Measurements from ENCODE around the gene MPEG1.
A peak's percentile ranks its signal among the peaks of the same experiment; 100 is the strongest.

The MPEG1 gene

DNA sequence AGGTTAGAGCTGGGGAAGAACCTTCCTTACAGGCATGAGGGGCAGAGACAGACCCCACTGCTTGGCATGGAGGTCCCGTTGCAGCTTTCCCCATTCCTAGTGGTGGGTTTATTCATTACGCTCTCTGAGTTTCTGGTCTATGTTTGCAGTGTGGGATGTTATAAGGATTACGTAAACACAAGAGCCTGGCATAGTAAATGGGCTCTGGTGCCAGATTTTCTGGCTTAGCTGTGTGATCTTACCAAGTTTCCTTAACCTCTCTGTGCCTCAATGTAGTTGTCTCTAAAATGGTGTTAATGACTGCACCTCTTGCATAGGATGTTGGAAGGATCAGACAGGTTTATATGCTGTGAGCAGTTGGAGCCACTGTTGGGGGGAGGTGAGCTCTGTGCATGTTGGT is 25.7 kb downstream of the MPEG1 start:
- no peak for DNase-seq (ENCODE audit: low spot score)

DNA sequence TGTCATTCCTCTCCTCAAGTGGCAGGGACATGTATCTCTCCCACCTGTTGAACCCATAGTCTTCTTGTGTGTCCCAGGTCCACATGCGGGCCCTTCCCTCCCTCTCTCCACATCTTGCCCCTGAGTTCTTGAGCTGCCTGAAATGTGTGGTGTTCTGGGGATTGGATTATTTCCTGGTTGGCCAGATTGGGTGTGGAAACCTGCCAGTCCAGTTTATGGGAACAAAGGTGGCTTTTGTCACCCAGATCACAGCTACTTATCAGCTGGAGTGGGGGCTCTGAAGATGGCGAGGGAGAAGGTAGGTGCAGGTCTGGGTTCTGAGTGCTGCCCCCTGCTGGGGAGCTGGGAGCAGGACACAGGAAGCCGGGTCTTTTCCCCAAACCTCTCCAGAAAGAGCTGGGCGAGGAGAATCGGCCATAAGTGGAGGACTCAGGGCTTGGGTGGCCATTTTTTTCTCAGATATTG is 26.6 kb downstream of the MPEG1 start:
- DNase-seq (ENCODE audit: low spot score), result peak; percentile 72

DNA sequence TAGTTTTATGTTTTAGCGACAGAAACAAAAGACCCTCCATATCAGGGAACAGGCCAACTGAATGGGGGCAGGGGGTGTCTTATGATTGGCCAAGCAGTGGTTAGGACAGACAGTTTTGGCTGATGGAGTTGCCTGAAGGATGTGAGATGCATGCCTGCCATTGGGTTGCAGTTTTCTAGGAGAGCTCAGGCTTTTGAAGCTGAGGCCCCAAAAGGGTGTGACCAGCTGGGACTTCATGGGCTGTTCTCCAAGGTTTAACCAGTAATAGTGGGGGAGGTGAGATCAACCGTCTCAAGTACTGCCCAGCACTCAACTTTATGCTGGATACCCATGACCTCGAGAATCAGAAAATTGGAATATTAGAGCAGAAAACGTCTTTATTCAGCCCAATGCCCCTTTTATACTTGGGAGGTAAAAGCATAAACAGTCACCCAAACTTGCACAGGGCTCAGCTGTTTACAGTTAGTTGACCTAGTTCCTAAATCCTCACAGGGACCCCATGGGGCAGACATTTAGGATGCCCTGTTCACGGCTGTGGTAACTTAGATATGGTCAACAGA is 27.3 kb downstream of the MPEG1 start:
- no peak for DNase-seq (ENCODE audit: low spot score)

DNA sequence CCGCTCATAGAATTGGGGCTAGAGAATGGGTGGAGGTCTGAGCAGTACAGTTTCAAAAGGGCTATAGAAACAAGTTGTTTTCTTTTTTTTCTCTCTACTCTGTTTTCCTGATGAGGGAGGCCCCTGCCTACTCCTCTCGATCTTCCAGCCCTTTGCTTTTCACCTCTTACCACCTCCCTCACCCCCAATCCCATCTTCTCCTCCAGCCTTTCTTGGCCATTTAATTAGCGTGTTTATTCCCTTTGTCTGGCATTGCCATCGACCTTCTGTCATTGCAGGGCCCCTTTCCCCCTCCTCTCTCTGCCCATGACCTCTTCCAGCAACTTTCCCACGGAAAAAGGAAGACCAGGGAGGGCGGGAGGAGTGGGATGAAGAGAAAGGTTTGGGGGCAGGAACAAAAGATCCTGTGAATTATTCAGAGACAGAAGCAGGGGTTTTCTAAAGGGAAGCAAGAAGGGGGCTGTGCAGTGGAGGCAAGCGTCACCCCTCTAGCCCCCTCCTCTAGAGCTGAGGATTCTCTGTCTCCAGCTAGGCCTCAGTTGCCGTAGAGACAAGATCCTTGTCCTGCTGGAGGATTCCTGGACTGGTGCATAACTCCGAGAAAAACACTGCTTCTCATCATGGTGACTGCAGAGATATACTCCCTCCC is 27.9 kb downstream of the MPEG1 start:
- DNase-seq (ENCODE audit: low spot score), result no peak

DNA sequence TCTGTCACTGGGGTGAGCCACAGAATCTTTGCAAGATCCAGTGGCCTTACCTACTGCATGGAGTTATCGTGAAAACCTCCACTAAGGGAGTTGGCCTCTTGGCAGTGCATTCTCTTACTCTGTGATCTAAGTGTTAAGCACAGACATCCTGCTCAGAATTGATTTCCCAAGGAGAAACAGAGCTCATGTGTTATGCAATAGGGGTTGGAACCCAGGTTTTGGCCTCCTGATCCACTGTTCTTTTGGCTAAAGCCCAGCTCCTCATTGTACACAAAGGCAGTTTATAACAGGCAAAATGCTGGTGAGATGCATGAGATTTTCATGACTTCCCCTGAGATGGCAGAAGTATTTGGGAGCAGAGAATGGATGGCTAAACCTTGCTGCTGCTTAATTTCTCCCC is 29.0 kb downstream of the MPEG1 start:
- DNase-seq (ENCODE audit: low spot score), result no peak

DNA sequence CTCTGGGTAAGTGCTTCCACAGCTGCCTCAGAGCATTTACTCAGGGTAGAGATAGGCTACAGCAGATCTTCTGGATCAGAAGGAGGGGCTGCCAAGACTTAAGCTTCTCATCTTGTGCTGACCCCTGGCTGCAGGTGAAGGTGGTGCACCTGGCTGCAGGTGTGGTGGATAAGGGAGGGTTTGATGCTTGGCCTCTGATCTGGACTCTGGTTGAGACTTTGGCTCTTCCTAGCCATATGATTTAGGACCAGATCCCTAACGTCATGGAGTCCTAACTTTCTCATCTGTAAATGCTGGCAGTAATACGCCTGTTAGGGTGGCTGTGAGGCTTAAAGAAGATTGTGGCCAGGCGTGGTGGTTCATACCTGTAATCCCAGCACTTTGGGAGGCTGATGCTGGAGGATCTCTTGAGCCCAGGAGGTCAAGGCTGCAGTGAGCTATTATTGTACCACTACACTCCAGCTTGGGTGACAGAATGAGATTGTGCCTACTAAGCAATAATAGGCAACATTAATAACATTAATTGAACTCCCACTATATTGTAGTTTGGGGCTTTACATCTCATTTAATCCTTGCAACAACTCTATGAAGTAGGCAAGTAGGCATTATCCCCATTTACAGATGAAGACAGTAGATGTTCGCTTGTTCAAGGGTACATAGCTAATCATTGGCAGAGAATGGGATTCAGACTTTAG is 30.1 kb downstream of the MPEG1 start:
- DNase-seq (ENCODE audit: low spot score), result no peak

DNA sequence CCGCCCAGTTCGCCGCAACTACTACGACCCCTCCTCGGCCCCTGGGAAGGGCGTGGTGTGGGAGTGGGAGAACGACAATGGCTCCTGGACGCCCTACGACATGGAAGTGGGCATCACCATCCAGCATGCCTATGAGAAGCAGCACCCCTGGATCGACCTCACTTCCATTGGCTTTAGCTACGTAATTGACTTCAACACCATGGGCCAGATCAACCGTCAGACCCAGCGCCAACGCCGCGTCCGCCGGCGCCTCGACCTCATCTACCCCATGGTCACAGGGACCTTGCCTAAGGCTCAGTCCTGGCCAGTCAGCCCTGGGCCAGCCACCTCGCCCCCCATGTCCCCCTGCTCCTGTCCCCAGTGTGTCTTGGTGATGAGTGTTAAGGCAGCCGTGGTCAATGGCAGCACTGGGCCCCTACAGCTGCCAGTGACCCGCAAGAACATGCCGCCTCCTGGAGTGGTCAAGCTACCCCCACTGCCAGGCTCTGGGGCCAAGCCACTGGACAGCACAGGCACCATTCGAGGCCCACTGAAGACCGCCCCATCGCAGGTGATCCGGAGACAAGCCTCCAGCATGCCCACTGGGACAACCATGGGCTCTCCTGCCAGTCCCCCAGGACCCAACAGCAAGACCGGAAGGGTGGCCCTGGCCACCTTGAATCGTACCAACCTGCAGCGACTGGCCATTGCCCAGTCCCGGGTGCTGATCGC is 30.8 kb downstream of the MPEG1 start:
- DNase-seq (ENCODE audit: low spot score), result no peak

DNA sequence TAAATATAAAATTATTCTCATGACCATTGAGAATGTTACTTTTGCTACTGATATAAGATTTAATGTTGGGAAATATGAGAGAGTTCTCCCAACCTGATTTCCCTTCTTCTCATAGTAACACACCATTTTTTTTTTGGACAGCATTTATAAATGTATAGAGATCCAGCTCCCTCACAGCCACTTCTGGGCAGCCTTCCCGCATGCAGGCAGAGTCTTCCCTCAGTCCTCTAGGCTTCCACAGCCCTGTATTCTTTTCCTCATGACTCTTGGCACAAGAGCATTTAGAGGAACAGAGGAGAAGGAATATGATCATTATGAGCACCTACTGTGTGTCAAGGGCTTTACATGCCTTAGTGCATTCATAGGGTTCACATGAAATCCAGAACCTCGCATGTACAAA is 31.8 kb downstream of the MPEG1 start:
- DNase-seq (ENCODE audit: low spot score), result no peak

DNA sequence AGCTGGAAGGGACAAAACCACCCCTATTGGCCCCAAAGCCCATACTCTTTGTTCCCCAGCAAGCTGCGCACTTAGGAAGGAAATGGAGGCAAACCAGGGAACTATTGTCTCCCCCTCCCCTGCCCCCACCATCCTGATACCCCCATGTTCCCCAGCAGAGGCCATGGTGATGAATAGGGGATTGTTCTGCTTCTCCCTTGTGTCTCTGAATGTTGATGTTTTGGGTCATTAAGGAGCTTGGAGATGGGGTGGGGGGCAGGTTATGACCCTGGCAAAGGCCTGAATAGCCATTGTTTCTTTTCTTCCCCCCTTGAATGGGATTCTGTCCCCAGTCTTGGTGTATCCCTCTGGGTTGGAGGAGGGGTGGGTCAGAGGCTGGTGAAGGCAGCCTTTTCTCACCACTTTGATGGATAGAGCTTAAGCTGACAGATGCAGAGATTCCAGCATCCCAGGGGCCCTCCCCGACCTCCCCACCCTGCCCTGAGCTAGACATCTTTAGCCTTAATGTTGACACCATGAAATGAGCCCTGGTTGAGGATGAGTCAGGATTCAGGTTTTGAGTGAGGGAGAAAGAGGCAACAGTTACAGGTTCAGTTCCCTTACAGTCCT is 32.5 kb downstream of the MPEG1 start:
- no peak for DNase-seq (ENCODE audit: low spot score)

DNA sequence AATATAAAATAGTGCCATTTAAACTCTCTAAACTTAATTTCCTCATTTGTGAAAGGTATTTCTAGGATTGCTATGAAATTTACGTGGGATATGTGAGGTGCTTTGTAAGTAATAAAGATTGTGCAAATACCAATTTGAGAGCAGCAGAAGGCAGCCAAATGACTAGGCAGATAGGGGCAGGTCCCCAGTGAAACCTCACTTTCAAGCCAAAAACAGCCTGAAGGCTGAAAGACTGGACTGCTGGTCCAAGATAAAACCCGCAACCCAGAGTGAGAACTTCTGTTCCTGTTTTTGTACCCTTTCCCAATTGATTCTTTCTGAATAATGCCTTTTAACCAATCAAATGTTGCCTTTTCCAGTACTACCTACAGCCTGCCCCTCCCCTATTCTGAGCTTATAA is 33.6 kb downstream of the MPEG1 start:
- DNase-seq (ENCODE audit: low spot score), result no peak

DNA sequence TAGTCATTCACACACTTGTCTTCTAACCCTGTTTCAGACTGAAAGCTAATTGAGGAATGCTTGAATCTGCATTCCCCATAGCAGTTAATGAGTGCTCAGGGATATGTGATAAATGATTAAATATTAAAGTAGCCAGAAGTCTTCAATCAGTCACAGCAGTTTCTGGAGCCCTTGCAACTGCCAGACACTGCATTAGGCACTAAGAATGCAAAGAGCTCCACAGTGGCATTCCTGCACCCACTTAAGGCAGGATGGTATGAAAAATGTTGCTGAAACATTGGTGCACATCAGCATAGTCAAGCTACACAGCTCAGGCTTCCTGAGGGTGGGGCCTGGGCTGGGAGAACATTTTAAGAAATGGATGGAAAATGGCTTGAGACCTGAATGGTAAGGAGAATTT is 34.3 kb downstream of the MPEG1 start:
- no peak for DNase-seq (ENCODE audit: low spot score)

DNA sequence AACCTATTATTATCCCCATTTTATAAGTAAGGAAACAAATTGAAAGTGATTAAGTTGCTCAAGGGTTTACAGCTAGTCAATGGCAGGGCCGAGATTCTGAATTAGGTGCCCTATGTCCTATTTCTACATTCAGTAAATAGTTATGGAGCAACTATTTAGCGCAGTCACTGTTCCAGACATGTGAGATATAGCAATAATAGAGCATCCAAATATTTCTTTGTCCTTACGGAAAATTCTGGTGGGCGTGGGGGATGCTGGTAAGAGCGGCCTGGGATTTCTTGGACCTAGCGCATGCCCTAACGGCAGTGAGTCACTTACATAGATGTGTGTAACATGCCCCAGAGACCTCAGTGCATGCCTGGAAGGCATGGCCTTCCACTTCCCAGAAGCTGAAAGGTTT is 36.4 kb downstream of the MPEG1 start:
- DNase-seq (ENCODE audit: low spot score), result no peak

DNA sequence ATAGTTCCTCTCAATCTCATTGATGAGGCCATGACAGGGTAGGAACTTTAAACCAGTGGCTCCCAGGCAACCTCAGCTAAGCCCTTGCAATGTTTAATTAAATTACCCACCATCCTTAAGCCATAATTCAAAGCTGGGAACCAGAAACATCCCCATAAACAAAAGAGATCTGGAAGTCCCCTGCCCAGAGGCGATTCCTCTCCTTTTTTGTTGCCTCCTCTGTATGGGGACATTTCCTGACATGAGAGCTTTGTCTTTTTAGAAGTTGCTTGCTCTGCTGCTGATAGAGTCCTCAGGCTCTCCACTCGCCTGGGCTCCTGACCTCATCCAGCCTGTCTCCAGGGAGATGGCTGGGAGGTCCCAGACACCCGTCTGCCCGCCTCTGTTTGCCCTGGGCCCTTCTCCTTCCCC is 37.6 kb downstream of the MPEG1 start:
- no peak for DNase-seq (ENCODE audit: low spot score)

DNA sequence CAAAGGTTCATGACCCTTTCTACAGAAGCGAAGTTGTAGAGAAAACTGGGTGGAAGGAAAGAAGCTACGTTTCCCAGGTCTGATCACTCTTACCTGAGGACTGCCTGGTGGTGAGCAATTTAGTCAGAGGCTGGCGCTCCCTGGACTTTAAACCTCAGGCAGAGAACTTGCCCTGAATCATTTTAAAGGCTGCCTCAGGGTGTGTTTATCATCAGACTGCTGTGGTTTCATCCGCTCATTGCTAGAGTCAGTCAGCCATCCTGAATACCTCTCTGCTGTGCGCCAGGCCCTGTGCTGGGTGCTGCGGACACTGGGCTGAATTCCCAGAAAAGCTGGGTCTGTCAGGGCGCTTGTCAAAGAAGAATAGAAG is 38.1 kb downstream of the MPEG1 start:
- no peak for DNase-seq (ENCODE audit: low spot score)

DNA sequence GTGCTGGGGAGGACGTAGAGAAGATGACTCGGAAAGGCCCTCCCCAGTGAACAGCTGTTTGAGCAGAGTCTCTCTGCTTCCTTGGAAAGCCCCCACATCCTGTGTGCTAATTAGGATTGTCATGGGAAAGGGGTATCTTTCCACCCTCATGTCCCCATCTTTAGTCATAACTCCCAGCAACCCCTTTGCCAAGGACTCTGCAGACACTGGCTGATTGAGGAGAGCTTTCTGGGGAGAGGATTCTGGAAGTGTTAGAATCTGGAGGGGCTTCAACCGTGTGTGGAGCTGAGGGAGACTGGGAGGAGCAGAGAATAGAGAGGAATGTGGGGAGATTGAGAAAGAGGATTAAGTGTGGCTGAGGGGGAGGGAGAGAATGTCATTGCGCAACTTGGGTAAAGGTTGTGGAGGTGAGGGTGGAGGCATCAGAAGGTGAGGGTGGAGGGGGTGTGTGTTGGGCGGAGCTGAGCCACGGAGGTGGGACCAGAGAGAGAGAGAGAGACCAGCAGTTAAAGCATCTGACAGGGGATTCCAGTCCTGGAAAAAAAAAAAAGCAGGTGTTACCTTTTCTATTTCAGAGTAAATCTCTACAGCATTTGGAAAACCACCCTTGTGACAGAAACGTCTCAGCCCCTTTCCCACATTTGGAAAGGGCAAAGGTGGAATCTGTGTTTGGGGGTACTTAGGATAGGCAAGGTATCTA is 38.6 kb downstream of the MPEG1 start:
- no peak for DNase-seq (ENCODE audit: low spot score)

DNA sequence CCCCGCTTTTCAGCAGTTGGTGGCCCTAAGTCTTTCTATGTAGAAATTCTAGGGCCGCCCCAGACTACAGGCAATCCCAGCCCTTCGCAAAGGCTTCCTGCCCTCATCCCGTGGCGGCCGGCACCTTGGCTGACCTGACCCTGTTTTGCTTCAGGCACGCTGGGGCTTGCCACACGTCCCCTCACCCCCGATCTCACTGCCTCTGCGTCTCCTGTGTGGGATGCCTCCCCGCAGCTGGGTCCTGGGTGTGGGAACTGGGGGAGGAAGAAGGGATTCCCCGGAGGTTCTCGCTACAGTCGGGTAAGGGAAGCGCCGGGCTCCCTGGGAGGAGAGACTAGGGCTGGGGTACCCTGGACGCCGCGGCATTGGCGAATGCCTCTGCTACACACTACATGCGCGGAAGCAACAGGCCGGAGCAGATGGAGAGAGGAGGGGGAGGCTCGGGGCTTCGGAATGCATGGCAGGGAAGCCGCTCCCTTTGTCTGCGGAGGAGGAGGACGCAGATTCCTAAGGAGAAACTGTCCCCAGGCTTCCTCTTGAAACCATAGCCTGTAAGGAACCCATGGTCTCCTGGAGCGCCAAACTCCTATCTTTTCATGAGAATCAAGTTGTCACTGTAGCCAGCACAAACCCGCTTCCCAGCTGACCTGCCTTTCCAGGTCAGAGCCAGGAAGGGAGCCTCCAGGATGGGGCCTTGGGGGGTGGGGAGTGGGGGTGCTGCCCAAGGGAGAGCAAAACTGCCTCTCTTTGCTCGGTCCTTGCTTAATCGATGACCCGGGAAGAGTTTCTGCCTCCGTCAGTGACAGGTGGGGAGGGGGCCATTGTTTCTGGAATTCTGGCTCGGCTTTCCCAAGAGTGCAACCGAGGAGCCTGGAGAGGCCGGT is 39.4 kb downstream of the MPEG1 start:
- DNase-seq (ENCODE audit: low spot score), result no peak

DNA sequence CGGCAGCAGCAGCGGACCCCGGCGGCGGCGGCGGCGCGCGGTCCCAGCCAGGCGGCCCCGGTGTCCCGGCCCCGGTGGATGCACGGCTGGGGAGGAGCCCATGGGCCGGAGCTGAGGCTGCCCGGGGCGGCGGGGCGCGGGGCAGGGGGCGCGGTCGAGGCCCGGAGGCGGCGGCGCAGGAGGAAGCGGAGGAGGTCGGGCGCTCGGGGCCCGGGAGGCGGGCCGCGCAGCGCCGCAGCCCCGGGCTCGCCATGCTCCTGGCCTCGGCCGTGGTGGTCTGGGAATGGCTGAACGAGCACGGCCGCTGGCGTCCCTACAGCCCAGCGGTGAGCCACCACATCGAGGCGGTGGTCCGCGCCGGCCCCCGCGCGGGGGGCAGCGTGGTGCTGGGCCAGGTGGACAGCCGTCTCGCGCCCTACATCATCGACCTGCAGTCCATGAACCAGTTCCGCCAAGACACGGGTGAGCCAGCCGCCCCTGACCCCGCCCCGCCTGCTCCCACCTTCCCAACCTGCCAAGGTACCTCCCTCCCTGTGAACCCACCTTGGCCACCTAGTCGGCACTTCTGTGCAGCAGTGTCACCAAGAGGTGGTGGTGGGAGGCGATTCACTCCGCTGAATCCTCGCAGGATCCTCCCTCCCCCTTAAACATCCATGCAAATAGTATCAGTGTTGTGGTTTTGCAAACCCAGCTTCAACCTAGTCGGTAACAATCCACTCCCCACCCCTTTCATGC is 40.2 kb downstream of the MPEG1 start:
- no peak for DNase-seq (ENCODE audit: low spot score)

DNA sequence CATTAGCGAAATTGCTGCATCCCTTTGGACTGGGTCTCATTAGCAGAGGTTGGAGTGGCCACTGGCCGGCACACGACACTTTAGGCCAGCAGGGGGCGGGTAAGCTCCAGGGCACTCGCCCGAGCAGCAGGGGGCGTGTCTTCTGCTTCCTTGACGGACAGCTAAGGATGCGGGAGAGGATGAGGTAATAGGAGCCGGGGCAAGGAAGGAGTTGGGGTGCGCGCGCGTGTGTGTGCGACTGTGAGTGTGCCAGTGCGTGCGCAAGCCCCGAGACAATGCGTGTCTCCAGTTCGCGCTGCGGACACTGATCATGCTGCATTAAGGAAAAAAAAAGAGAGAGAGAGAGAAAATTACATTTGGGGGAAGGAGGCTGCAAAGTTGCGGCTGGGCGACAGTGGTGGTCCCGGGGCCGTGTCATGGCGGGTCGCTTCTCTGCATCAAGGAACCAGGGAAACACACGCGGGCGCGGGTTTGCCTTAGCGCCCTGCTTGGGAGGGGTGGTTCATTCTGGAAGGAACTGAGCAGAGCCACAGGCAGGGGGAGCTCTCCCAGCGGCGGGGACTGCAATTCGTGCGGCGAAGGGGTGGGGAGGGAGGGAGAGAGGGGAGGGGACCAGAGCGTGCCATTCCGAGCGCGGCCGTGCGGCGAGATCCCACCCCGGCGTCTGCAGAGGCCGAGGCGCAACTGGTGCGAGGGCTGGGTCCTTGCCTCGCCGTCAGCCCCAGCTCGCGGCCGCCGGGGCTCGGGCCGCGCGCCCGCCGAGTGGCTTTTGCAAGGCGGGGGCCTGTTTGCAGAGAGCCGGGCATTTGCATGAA is 41.0 kb downstream of the MPEG1 start, which contains the start of gene DTX4:
Gene DTX4 (plus strand): TSS at position 625 of the 815 bp plus-strand sequence. CDS start 464 bp downstream, outside the sequence.
- peak; percentile 88 for DNase-seq (ENCODE audit: low spot score)

DNA sequence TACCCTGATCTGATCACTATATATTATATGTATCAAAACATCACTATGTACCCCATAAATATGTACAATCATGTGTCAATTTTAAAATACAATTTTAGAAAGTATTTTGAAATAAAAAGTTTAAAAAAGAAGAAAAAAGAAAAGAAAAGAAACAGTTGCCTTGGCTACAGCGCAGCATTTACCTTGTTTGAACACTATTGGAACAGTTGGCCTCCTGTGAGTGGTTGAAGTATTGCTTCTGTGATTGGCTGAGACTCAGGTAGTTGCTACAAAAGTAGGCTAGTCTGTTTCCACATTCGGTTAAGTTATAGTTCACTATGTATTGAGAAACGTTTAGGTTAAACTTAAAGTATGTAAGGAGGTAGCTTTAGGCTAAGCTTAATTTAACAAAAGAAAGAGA is 48.7 kb downstream of the MPEG1 start:
- DNase-seq (ENCODE audit: low spot score), result no peak

All from COLO829 (cell line).